ENCODE results near the gene ATM.
"Not testable (repeated sequence)": the region's sequence is repeated elsewhere in the genome, so short reads cannot be mapped to it uniquely, and the experiment has no call there.

The ATM gene

DNA sequence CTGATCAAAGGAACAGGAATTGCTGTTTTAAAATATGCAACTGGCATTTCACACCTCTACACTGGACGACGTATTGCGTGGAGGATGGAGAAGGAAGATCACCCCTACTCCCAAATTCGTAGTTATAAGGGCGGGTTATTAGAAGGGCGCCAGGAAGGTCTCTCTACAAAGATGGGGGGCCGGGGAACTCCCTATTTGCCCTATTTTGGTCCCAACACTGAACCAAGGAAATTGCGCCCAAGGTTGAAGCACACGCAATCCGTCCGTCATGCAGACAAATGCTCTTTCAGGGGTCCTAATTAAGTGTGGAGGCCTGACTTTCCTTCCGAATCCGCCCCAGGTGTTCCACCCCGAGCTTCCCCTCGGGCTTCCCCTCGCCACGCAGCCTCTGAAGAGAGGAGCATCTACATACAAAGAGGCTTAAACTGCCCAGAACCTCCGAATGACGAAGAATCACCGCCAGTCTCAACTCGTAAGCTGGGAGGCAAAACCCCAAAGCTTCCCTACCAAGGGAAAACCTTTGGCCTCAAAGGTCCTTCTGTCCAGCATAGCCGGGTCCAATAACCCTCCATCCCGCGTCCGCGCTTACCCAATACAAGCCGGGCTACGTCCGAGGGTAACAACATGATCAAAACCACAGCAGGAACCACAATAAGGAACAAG, 825 bp upstream of the ATM start:
- DNase-seq (ENCODE audit: low spot score), result no peak

DNA sequence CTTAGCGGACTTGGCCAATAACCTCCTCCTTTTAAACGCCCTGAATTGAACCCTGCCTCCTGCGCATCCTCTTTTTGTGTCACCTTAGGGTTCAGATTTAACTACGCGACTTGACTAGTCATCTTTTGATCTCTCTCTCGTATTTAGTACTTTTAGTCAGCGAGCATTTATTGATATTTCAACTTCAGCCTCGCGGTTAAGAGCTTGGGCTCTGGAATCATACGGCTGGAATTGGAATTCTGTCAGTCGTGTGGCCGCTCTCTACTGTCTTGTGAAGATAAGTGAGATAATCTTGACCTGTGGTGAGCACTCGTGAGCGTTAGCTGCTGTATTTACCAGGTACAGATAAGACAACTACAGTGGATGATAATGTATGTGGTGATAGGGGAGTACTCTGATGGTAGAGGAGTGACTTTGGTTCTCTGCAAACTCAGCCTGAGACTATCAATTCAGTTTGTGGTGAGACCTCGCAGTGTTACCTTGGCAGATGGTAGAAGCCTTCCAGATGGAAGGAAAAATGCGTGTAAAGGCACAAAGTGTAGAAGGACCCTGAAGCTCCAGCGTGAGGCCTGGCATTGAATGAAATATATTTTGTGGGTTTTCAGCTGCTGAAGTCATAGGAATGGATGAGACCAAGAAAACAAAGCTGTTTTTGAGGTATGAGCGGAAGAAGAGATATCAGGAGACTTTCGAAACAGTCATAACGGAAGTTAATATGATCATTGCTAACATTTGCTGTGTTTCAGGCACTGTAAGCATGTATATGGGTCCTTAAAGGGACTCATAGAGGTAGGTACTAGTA, 682 bp downstream of the ATM start:
- DNase-seq (ENCODE audit: low spot score), result no peak

- peak; percentile 20 for DNase-seq (ENCODE audit: low spot score)
These were observed 1.5 kb downstream of the ATM start for GRCh38 chr11:108224366-108224765.

- peak; percentile 31 for DNase-seq (ENCODE audit: low spot score)
These were observed 2.3 kb downstream of the ATM start for GRCh38 chr11:108224911-108225786.

DNA sequence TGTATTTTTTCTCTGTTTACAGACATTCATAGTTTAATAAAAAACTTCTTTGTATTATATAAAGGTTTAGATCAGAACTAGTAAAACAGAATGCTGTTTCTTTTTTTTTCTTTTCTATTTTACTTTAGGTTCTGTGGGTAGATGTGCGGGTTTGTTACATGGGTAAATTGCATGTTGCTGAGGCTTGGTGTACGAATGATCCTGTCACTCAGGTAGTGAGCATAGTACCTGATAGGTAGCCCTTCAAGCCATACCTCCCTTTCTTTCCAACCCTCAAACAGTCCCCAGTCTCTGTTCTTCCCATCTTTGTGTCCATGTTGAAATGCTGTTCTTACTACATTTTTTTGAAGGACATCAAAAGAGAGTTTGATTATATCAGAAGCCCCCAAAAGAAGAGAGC, 3.2 kb downstream of the ATM start:
- DNase-seq (ENCODE audit: low spot score), result no peak

DNA sequence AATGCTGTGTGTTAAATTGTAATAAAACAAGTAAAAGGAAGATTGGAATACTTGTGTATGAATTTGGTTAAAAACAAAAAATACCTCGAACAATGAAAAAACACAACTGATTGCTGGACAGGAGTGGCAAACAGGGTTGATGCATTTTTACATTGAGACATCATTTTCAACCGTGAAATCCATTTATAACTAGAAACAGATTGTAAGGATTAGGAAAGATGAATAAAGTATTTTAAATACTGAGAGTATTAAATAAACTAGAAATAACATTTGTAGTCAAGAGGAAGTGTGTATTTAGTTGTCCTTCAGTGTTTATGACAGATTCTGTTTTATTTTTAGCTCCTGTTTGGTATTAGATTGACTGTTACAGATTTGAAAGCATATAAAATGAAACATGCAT, 5.4 kb downstream of the ATM start:
- no peak for DNase-seq (ENCODE audit: low spot score)

- no peak for DNase-seq (ENCODE audit: low spot score)
These were observed 10.5 kb downstream of the ATM start for GRCh38 chr11:108233277-108233945.

- DNase-seq (ENCODE audit: low spot score), result no peak
These were observed 12.3 kb downstream of the ATM start for GRCh38 chr11:108235192-108235591.

- no peak for DNase-seq (ENCODE audit: low spot score)
These were observed 12.8 kb downstream of the ATM start for GRCh38 chr11:108235633-108236032.

DNA sequence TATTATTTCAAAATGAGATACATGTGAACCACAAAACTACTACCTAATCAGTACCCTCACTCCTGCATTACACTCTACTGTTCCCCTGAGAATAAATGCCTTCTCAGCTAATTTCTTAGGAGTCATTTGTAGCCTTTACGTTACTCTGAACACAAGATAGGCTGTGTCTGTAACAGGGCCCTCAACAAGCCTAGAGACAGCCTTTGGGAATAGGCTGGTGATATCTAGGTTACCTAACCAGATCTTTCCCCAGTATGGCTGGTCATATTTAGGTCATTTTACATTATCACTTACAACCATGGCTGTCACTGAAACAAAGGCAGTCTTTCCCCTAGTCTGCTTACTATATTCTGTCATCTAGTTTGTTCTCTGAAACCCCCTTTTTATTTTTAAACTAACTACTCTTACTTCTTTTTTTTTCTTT, 14.2 kb downstream of the ATM start:
- DNase-seq (ENCODE audit: low spot score), result no peak

DNA sequence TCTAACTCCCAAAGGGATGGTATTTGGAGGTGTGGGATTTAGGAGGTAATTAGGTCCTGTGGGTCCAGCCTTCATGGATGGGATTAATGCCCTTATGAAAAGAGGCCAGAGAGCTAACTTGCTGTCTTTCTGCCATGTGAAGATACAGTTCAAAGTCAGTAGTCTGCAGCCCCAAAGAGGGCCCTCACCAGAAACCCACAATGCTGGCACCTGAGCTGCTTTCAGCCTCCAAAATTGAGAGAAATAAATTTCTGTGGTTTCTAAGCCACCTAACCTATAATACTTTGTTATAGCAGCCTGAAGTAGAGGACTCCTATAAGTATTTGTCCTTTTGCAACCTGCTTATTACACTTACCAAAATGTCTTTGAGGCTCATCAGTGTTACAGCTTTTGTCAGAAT, 16.2 kb downstream of the ATM start:
- DNase-seq (ENCODE audit: low spot score), result no peak

DNA sequence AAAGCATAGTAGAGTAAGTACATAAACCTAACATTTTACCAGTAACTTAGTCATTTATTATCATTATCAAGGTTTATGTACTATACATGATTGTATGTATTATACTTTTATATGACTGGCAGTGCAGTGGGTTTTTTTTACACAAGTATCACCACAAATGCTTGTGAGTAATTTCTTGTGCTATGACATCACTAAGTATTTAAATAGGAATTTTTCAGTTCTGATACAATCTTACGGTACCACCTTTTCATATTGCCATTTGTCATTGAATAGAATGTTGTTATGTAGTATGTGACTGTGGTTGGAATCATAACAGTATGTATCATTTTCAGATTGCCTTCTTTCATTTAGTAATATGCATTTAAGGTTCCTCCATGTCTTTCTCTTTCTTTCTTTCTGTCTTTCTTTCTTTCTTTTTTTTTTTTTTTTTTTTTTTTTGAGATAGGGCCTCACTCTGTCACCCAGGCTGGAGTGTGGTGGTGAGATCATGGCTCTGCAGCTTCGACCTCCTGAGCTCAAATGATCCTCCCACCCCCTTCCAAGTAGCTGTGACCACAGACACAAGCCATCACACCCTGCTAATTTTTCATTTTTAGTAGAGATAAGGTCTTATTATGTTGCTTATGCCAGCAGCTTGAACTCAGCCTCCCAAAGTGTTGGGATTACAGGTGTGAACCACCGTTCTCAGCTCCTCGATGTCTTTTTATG, 18.6 kb downstream of the ATM start:
- no peak for DNase-seq (ENCODE audit: low spot score)

DNA sequence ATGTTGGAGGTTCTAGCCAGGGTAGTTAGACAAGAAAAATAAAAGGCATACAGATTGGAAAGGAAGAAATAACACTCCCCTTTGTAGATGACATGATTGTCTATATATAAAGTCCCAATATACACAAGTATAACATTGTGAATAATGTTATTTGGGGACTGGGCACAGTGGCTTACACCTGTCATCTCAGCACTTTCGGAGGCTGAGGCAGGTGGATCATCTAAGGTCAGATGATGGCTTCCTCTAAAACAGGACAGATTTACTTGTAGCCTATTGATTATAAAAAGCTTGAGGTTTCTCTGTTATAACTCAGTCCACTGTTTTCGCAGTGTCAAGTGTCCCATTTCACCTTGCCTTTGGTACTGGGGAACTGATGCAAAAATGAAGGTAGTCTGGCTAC, 19.6 kb downstream of the ATM start:
- no peak for DNase-seq (ENCODE audit: low spot score)

GRCh38 chr11:108246308-108246707, 23.4 kb downstream of the ATM start:
- no peak for DNase-seq (ENCODE audit: low spot score)

DNA sequence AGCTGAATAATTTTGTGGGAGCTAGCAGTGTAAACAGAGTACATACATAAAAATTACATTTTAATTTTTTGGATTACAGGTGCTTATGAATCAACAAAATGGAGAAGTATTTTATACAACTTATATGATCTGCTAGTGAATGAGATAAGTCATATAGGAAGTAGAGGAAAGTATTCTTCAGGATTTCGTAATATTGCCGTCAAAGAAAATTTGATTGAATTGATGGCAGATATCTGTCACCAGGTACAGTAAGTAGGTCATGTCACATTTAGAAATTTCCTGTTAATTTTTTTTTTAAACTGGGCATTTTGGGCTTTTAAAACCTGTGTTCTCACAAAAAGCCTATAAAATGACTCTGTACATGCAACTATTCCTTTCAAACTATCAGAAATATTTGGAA, 24.0 kb downstream of the ATM start:
- no peak for DNase-seq (ENCODE audit: low spot score)

DNA sequence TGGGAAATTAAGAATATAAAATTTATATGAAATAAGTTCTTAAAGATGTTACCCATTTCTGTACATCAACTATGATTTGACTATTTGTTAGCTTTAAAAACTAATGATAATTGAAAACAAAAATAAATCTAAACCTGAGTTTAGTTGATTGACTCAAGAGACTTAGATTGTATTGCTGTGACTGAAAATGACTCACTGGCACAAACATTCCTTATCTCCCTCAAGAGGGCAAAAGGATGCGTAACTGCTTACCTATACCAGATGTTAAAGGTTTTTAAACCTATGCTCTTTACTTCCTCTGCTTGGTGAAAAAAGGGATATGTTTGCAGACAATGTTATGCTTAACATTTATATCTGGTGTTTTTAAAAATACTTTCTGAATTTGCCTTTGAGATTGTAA, 30.3 kb downstream of the ATM start:
- DNase-seq (ENCODE audit: low spot score), result no peak

GRCh38 chr11:108269583-108269982, 46.7 kb downstream of the ATM start:
- DNase-seq (ENCODE audit: low spot score), result no peak

DNA sequence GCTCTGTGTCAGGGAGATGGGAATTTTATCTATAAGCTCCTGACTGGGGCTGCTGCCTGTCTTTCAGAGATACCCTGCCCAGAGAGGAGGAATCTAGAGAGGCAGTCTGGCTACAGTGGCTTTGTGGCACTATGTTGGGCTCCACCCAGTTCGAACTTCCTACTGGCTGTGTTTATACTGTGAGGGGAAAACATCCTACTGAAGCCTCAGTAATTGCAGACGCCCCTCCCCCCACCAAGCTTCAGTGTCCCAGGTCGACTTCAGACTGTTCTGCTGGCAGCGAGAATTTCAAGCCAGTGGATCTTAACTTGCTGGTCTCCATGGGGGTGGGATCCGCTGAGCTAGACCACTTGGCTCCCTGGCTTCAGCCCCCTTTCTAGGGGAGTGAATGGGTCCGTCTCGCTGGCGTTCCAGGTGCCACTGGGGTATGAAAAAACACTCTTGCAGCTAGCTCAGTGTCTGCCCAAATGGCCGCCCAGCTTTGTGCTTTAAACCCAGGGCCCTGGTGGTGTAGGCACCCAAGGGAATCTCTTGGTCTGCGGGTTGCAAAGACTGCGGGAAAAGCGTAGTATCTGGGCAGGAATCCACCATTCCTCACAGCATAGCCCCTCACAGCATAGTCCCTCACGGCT, 54.2 kb downstream of the ATM start:
- not testable (repeated sequence) for DNase-seq (ENCODE audit: low spot score)

- DNase-seq (ENCODE audit: low spot score), result peak; percentile 22
These were observed 55.7 kb downstream of the ATM start for GRCh38 chr11:108278546-108278945.

DNA sequence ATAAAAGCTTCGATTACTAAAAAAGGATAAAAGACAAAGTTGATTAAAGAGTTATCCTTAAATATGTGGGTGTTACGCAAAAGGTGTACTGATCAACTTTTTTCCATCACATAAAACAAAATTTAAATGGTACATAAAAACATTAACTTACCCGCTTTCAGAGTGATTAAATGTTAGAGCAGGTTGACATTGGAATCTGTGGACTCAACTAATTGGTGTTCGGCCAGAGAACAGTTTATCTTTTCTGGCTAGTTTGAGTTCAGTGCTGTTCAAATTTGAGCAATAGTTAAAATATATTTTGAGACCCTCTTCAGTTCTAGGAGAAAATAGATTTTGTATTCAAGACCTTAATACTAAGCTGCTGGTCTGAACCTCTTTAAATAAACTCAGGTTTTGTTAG, 56.1 kb downstream of the ATM start:
- DNase-seq (ENCODE audit: low spot score), result no peak

DNA sequence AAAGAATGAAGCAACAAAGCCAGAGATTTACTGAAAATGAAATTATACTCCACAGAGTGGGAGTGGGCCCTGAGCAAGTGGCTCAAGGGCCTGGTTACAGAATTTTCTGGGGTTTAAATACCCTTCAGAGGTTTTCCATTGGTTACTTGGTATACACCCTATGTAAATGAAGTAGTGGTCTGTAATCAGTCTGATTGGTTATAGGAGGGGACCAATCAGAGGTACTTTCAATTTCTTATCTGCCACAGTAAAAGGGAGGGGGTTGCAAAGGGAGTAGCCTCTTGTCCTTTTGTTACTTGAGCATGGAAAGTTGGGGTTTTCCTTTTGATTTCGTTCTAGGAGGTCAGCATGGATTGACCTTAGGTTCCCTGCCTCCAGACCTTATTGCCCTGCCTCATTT, 63.5 kb downstream of the ATM start:
- DNase-seq (ENCODE audit: low spot score), result no peak
